ENCODE data around the gene RPS6KA3.
"Not testable (repeated sequence)": the region's sequence is repeated elsewhere in the genome, so short reads cannot be mapped to it uniquely, and the experiment has no call there.

The RPS6KA3 gene

DNA sequence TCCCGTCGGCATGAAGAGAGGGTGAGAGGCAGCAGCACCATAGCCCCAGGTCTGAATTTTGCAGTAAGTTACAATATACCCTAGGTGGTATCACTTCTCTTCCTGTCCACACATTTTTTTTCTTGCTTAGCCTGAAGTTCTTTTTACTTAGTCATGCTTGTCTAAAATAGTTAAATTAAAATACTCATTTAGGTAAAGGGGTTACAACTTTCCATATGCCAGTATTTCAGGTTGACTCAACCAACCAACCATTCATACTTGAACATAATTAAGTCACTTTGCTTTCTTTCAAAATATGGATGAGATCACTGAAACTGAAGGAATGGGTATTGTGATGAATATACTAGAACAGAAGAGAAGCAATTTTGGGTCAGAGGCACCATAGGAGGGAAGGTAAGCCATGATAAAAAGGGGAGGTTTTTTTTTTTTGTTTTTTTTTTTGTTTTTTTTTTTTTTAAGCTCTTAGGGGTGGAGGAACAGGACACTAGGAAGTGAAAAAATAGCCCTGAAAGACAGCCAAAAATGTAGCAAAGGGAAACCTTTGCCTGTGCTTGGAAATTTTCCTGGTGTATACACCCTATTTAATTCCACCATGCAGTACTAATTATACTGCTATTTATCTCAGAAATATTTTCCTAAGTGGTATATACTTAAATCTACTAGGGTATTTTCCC lies 41.8 kb downstream of the RPS6KA3 start:
- DNase-seq, result no peak

DNA sequence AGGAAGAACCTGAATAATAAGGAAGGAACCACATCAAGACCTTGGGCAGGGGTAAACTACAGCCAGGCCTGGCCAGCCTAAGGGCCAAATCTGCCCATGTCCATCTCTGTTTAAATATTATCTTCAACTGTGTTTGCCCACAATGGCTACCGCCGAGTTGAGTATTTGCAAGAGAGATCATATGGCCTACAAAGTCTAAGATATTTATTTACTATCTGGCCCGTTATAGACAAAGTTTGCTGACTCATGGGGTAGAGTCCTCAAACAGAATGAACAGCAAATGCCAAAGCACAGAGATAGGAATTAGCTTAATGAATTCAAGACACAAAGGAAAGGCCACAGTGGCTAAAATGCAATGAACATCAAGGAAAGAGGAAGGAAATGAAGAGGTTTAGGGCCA lies 44.8 kb downstream of the RPS6KA3 start:
- DNase-seq, result no peak

DNA sequence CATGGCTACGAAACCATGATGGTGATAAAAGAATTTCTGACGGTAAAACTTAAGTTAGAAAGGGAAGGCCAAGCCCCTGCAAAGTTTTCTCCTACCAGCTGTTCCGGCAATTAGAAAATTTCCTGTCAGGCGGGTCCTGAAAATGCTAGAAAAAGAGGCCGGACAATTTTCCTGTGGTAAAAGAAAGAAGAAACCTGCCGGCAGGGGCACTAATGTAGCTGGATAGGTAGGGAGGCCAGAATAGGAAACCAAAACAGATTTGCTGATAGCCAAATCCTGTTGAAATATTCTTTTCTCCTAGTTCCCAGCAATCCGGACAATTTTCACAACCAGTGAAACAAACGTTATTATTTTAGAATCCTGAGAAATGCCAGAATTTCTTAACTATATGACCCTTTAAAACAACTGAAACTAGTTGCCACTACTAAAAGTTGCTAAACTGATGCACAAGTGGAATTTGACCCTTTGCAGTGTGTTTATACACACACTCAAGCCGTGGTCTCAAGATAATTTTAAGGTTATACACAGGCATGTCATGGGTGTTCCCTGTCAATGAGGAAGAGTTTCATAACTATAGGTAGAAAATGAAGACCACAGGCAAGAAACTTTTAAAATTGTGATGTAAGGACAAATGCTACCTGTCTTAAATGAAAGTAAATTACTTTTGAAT lies 47.7 kb downstream of the RPS6KA3 start:
- DNase-seq, result no peak

DNA sequence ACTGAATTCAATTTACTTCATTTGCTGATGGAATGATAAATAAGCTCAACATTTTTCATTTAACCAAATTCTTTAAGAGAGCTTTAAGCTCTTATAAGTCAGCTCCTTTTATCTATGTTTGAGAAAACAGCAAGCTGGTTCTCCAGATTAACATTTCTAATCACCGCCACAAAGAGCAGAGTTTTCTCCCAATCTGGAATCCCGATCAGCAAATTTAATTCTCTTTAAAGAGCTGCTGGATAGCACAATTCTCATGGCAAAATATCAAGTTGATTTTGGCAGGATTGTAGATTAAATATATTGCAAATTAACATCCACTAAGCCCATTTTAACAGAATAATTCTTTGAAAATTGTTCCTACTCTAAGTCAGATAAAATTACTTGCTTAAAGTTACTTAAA lies 48.8 kb downstream of the RPS6KA3 start:
- DNase-seq, result no peak

DNA sequence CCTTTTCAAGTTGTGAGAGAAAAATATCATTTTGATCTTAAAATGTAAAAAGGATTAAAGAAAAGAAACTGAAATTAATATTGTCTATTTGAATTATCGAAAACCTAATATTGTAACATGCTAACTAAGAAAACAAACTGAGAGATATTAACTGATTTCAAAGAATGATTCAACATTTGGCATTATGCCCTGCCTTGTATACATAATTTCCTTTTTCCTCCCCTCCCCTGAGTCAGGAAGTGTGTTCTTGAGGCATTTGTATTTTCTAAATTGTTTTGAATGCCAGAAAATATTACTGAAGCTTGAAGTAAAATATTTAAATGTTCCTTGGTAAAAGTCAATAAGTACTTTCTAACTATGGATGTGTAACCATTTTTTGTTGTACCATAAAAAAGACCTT lies 49.4 kb downstream of the RPS6KA3 start:
- DNase-seq, result no peak

DNA sequence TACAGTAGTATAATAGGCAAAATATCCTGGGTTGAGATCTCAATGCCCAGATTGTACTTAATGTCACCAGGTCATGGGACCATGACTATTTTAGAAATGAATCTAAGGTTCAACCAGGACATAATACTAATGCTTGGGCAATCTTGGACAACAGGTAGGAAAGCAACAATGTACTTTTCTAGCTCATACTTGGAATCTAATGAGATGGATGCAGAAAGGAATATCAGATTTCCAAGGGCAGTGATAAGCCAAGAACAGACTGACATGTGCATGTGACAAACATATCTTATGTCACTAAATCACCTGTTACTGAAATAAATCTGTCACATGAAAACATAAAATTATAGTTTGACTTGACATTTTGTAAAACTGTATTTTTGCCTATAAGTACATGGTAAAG lies 51.1 kb downstream of the RPS6KA3 start:
- DNase-seq, result no peak

DNA sequence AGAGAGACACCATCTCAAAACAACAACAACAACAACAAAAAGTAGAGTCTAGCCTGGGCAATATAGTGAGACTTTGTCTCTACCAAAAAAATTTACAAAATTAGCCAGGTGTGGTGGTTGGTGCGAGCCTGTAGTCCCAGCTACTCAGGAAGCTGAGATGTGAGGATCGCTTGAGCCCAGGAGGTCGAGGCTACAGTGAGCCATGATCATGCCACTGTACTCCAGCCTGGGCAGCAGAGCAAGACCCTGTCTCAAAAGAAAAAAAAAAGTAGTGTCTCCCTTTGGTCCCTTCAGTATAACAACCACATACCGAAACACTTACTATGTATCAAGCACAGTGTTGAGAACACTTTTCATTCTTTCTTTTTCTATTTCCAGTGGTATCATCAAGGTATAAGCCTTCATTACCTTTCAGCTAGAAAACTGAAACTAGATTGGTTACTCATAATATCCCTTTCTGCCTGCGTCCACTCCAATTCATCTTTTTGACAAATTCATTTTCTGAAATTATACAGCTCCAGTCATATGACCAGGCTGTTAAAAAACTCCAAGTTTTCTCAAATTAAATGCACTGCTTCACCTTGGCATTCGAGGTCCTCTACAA lies 54.1 kb downstream of the RPS6KA3 start:
- no peak for DNase-seq

DNA sequence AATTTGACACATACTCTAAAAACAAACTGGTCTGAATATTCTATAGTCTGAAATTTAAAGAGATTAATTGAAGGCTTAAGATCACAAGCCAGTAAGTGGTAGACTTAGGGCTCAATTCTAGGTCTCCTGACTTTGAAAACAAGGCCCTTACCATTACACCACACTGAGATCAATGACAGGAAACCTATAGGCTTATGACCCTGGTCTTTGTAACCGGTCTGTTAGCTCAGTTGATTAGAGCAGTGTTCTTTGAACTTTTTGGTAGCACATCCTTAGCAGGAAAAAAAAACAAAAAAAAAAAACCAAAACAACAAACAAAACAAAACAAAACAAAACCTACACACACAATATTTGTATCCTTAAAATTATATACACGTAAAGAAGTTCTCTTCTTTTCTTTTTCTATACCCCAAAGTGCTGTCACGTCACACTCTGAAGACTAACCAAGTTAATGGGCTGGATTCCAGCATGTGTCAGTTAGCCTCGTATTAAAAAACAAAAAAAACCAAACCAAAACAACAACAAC lies 55.4 kb downstream of the RPS6KA3 start:
- no peak for DNase-seq

DNA sequence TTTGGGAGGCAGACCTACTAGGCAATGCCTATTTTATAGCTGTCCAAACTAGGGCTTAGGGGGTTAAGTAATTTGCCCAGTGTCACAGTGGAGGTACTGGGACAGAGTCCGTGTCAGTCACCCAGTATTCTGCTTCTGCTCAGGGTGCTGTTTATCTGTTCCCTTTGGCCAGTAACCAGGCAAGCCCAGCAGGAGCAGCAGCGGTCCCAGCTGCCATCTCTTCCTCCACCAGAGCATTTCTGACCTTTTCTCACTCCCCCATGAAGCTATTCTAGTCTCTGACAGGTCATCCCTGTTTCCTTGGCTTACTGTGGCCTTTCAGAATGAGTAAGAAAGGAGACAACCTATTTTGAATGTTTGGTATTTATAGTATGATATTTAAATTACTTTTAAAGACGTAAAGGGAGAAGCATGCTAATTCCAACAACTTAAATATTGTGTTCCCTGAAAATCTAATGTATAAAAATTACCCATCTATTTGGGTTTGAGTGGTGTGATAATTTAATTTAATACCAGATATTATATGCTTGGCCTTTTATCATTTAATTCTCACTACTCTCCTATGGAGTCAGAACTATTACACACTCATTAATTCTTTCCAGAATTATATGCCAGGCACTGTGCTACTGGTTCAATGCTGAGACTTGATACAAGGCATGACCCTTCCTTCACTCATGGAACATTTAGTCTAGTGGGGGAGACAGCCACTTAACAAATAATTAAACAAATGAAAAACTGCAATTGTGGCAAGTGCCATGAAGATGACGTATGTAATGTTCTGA lies 60.6 kb downstream of the RPS6KA3 start:
- DNase-seq, result no peak

DNA sequence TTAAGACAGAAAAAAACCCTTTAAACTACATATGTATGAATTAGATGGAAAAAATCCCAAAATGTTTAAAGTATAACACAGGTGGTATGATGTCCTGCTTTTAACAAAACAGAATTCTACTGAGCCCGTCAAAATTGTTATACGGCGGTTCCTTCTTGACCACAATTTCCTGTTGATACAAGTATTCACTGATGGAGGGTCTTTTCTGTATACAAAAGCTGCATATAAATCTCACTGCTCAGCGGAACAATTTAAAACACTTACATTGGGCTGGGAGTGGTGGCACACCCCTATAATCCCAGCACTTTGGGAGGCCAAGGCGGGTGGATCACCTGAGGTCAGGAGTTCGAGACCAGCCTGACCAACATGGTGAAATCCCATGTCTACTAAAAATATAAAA lies 62.4 kb downstream of the RPS6KA3 start:
- DNase-seq, result no peak

DNA sequence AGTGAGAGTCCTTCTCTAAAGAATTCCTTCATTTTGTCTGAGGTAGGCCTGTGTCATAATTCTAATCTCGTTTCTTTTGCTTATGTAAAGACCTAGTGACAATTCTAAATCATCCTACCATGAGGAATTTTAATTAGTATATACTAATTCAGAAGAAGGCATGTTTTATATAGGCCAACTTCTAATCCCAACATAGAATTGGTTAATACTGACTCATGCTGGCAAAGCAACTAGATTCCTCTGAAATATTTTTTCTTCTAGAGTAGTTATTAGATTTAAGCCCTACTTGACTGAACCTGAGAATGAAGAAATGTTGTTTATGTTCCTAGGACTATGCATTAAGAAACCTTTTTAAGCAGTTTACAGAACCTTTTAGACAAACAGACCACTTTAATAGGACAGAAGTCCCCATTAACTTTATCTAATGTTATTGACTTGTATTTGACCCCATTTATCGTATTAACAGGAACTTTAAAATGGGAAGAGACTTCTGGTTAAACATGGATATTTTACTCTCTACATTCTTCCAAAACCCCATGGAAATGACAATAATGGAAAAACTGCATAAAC lies 69.0 kb downstream of the RPS6KA3 start:
- DNase-seq, result no peak

DNA sequence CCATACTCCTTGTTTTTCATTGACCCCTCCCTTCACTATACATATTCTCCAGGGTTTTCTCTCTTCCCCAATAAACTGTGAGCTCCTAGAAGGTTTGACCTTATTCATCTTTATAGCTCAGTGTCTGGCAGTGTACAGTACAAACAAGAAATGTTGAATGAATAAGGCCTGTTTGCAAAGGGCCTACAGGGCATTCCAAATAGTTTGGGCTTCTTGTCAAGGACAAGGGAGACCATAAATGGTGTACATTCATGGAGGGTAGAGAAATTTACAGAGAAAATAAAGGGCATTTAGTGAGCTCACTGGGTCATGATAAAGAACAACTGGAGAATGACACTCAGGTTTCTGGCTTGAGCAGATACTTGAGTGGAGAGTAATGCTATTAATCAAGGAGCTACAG lies 77.5 kb downstream of the RPS6KA3 start:
- DNase-seq, result no peak

DNA sequence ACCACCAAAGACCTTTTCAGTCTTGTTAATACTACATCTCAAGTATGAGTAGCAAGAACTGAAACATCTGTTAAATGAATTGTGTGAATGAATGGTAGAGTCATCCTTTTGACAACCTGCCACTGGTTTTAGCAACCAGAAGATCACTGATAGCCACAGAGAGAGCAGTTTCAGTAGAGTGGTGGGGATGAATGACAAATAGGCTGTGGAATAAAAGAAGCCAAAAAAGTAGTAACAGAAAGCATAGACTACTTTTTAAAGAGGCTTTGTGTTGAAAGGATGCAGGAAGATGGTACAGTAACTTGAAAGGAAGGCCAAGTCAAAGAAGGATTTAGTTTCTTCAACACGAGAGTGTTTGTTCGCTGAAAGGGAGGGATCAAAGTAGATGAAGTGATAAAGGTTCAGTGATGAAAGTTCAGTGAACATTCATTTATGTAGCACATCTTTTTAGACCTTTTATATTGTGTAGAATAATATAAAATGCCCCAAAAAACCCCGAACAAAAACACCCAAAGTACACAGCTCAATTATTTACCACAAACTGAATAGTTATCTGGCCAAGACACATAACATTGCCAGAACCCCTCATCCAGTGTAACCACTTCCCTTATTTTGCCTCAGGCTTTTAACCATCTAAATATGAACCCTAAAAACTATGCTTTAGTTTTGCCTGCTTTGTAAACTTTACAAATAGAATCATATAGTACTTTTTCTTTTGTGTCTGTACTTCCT lies 84.9 kb downstream of the RPS6KA3 start:
- DNase-seq, result no peak

DNA sequence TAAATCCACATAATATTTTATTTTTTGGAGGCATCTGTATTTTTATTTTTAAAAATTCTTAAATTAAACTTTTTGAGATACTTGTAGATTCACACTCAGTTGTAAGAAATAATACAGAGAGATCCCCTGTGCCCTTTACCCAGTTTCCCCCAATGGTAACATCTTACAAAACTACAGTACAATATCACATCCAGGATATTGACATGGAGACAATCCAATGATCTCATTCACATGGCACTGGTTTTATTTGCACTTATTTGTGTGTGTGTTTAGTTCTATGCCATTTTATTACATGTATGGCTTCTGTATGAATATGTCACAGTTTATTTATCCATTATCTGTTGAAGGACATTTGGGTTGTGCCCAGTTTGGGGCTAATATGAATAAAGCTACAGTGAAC lies 89.6 kb downstream of the RPS6KA3 start:
- DNase-seq, result no peak

DNA sequence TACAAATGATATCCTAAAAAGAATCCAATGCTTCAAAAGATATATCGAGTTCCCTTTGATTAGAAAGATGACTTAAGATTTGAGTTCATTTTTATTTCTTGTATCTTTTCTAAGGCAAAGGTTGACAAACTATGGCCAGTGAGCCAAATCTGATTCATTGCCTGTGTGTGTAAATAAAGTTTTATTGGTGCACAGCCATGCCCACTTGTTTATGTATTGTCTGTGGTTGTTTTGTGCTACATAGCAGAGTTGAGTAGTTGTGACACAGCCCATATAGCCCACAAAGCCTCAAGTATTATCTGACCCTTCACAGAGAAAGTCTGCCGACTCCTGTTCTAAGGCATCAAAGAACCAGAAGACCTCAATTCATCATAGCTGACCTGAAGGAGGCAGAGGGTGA lies 92.9 kb downstream of the RPS6KA3 start:
- no peak for DNase-seq

DNA sequence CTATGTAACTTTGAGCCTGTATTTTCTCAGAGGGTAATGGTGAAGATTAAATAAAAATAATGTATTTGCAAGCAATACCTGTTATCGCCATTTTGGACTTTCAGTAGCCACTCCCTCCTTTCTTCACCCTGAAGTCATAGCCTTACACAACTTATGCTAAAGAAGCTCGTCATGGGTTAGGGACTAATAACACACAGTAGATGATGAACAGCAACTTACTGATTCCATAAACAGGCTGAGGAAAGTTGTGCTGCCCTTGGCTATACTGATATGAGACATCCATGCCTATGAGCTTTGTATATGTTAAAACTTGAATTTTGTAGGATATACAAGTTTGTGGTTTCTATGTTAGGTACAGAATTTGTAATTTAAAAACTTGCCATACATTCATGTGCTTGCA lies 93.4 kb downstream of the RPS6KA3 start:
- no peak for DNase-seq

DNA sequence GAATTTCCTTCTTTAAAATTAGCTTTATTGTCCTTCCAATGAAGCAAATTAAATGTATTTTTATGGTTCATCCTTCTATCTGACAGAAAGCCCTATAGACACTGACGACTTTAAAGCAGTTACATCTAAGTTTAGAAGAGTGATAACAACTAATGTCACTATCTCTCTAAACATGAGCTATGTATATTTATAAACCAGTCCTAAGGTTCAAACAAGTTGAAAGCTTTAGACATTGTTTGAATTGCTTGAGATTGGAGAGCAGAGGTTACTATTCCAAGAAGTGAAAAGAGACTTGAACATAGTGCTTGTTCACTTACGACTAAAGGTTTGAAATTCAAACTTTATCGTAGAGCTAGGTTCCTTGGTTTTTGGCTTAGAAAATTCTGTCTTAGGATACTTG lies 94.8 kb downstream of the RPS6KA3 start:
- no peak for DNase-seq

DNA sequence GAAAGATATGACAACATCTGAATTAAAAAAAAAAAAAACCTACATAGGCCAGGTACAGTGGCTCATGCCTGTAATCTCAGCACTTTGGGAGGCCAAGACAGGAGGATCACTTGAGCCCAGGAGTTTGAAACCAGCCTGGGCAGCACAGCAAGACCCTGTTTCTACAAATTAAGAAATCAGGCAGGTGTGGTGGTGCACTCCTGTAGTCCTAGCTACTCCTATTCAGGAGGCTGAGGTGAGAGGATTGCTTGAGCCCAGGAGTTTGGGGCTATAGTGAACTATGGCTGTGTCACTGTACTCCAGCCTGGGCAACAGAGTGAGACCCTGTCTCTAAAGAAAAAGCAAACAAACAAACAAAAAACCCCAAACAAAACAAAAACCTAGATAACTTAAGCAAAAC lies 104.2 kb downstream of the RPS6KA3 start:
- DNase-seq, result not testable (repeated sequence)

DNA sequence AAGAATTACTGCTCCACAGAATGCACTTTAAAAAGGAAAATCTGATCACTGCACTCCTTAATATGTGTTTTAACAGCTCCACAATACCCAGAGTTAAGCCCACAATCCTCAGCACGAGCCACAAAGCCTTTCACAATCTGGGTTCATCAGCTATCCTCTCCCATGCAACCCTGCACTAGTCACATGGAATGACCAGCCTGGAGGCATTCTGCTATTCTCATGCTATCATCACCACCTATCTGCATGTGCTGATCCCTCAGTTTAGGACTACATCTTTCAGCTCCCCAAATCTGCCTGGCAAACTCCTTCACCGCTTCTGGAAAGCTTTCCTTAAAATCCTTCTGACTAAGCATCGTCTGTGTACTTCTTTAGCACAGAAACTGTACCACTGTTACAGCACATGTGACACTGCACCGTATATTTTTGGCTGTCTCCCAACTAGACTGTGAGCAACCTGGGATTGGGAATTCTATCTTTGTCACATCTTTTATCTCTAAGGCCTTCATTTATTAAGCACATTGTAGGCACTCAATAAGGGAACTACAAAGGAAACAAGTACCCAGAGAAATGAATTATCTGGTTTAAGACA lies 106.8 kb downstream of the RPS6KA3 start:
- DNase-seq, result peak in 11 of 58 donors; percentile 0 to 8 (median 0)

DNA sequence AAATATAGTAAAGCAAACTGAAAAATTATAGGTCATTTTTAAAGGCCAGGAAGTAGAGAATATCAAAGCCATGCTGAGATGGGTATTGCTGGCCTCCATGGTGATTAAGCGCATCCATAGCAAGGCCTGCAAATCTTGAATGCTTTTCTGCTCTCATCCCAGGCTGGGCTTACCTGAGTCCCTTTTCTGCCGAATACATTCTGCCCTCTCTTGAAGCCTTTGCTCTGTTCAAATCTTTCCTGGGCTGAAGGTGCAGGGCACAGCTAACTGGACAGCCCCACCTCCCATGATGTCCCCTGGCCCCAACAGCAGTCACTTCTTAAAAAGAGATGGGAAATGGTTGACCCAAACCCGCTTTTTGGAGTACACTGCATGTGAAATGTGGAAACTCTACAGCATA lies 115.0 kb downstream of the RPS6KA3 start:
- DNase-seq, result no peak
